Measurements from ENCODE around the gene CYTH2.

The CYTH2 gene

GRCh38 chr19:48509467-48510194 is 40.5 kb downstream of the CYTH2 start:
- no peak overlapping the region for H3K9ac ChIP-seq
- H4K20me1 ChIP-seq = no peaks in the 10 kb centered on the region
- H3K27me3 ChIP-seq = peaks cover 17% of the 10 kb centered on the region; the same call in 1 of the 2 replicates
- no peak overlapping the region for H3K27ac ChIP-seq
- no peaks in the 10 kb centered on the region for H3K9me3 ChIP-seq
- H3K4me1 ChIP-seq = peaks cover 30% of the 10 kb centered on the region
- TF ChIP-seq Cebpa-rat (IDR thresholded peaks at IDR 0.05) = no peak
- H3K36me3 ChIP-seq = no peaks in the 10 kb centered on the region; the same call in 1 of the 2 replicates
- no peak overlapping the region for H3K4me3 ChIP-seq
- H3K4me2 ChIP-seq = peak overlapping the region; percentile 83; the same call in 1 of the 2 replicates

GRCh38 chr19:48510421-48511268 is 41.5 kb downstream of the CYTH2 start:
- no peaks in the 10 kb centered on the region; the same call in 1 of the 2 replicates for H3K36me3 ChIP-seq
- no peaks in the 10 kb centered on the region for H3K9me3 ChIP-seq
- H3K4me2 ChIP-seq = peak overlapping the region; percentile 83
- TF ChIP-seq Cebpa-rat (IDR thresholded peaks at IDR 0.05) = no peak
- H3K9ac ChIP-seq = no peak overlapping the region
- H3K4me1 ChIP-seq = peaks cover 30% of the 10 kb centered on the region
- H3K27ac ChIP-seq = no peak overlapping the region
- H3K27me3 ChIP-seq = peaks cover 17% of the 10 kb centered on the region; the same call in 1 of the 2 replicates
- H3K4me3 ChIP-seq = peak overlapping the region; percentile 62
- no peaks in the 10 kb centered on the region for H4K20me1 ChIP-seq

- H3K4me3 ChIP-seq = peak overlapping the region; percentile 62
- no peak overlapping the region for H3K27ac ChIP-seq
- H3K4me1 ChIP-seq = peaks cover 33% of the 10 kb centered on the region
- H3K4me2 ChIP-seq = peak overlapping the region; percentile 83
- no peaks in the 10 kb centered on the region for H3K9me3 ChIP-seq
- no peaks in the 10 kb centered on the region; the same call in 1 of the 2 replicates for H3K36me3 ChIP-seq
- no peak overlapping the region for H3K9ac ChIP-seq
- H4K20me1 ChIP-seq = no peaks in the 10 kb centered on the region
- TF ChIP-seq Cebpa-rat (IDR thresholded peaks at IDR 0.05) = no peak
- peaks cover 17% of the 10 kb centered on the region; the same call in 1 of the 2 replicates for H3K27me3 ChIP-seq
These were observed 42.2 kb downstream of the CYTH2 start for GRCh38 chr19:48511321-48511731.

GRCh38 chr19:48511800-48512503 is 42.8 kb downstream of the CYTH2 start, which contains the start of gene LMTK3:
LMTK3 (minus strand) TSS chr19:48511835; CDS start chr19:48511576, 259 bp downstream.
- Histone ChIP-seq H4K20me1 (no peaks in the 10 kb centered on the region), H3K4me1 (peaks cover 39% of the 10 kb centered on the region), H3K27me3 (peaks cover 17% of the 10 kb centered on the region; the same call in 1 of the 2 replicates), H3K4me2 (peak within 1 kb of the TSS; percentile 83), H3K4me3 (peak within 1 kb of the TSS; percentile 62), H3K27ac (no peak within 1 kb of the TSS), H3K9me3 (no peaks in the 10 kb centered on the region), H3K9ac (no peak within 1 kb of the TSS), H3K36me3 (no peaks in the 10 kb centered on the region; the same call in 1 of the 2 replicates)
- no peak for TF ChIP-seq Cebpa-rat (IDR thresholded peaks at IDR 0.05)

- no peaks in the 10 kb centered on the region; the same call in 1 of the 2 replicates for H3K36me3 ChIP-seq
- TF ChIP-seq Cebpa-rat (IDR thresholded peaks at IDR 0.05) = no peak
- H3K4me2 ChIP-seq = peak overlapping the region; percentile 83
- H3K9ac ChIP-seq = 0 out of 2 replicates have a peak overlapping the region, but pooled peaks have one; percentile 74
- H3K27me3 ChIP-seq = peaks cover 17% of the 10 kb centered on the region; the same call in 1 of the 2 replicates
- H3K4me1 ChIP-seq = peaks cover 42% of the 10 kb centered on the region
- H4K20me1 ChIP-seq = no peaks in the 10 kb centered on the region
- peak overlapping the region; percentile 75 for H3K4me3 ChIP-seq
- no peak overlapping the region for H3K27ac ChIP-seq
- H3K9me3 ChIP-seq = no peaks in the 10 kb centered on the region
These were observed 43.5 kb downstream of the CYTH2 start for GRCh38 chr19:48512504-48513288.

GRCh38 chr19:48513289-48514122 is 44.3 kb downstream of the CYTH2 start:
- peak overlapping the region; percentile 75 for H3K4me3 ChIP-seq
- peak overlapping the region; percentile 61; the same call in 1 of the 2 replicates for H3K27ac ChIP-seq
- no peak for TF ChIP-seq Cebpa-rat (IDR thresholded peaks at IDR 0.05)
- H3K9ac ChIP-seq = peak overlapping the region; percentile 74
- H3K9me3 ChIP-seq = no peaks in the 10 kb centered on the region
- H3K4me1 ChIP-seq = peaks cover 42% of the 10 kb centered on the region
- peak overlapping the region; percentile 83 for H3K4me2 ChIP-seq
- peaks cover 17% of the 10 kb centered on the region; the same call in 1 of the 2 replicates for H3K27me3 ChIP-seq
- no peaks in the 10 kb centered on the region for H3K36me3 ChIP-seq
- no peaks in the 10 kb centered on the region for H4K20me1 ChIP-seq

GRCh38 chr19:48514123-48514458 is 44.9 kb downstream of the CYTH2 start:
- Histone ChIP-seq H3K9ac (peak overlapping the region; percentile 74; the same call in 1 of the 2 replicates), H3K9me3 (no peaks in the 10 kb centered on the region), H3K4me2 (peak overlapping the region; percentile 83), H3K27me3 (peaks cover 17% of the 10 kb centered on the region; the same call in 1 of the 2 replicates), H3K4me1 (peaks cover 42% of the 10 kb centered on the region), H4K20me1 (no peaks in the 10 kb centered on the region), H3K4me3 (peak overlapping the region; percentile 75), H3K27ac (no peak overlapping the region), H3K36me3 (no peaks in the 10 kb centered on the region)
- TF ChIP-seq Cebpa-rat (IDR thresholded peaks at IDR 0.05) = no peak

GRCh38 chr19:48516536-48516935 is 47.4 kb downstream of the CYTH2 start:
- Histone ChIP-seq H4K20me1 (no peaks in the 10 kb centered on the region), H3K27ac (no peak overlapping the region), H3K27me3 (peaks cover 14% of the 10 kb centered on the region; the same call in 1 of the 2 replicates), H3K36me3 (no peaks in the 10 kb centered on the region), H3K4me2 (peak overlapping the region; percentile 34; the same call in 1 of the 2 replicates), H3K9ac (no peak overlapping the region), H3K4me3 (no peak overlapping the region), H3K9me3 (no peaks in the 10 kb centered on the region), H3K4me1 (peaks cover 38% of the 10 kb centered on the region)
- no peak for TF ChIP-seq Cebpa-rat (IDR thresholded peaks at IDR 0.05)

Measured in BLaER1 (cell line).